Astrocyte (in vitro differentiated cells and primary cell): ENCODE data around the gene PARP1. TPM values are rescaled to one million over a fixed set of nuclear protein-coding genes. Genes with fewer than 3 reads are reported as not detected.

Experiments
- DNase-seq: peaks from one replicate; pipeline ENCODE4 v3.0.0-alpha.2; 2010; ENCODE audit warnings: low read depth
- FAIRE-seq: peaks from 2 replicates; lab custom pipeline; 2011; peaks lifted over from hg19 to GRCh38; lab: Jason Lieb, UNC
- H2AFZ ChIP-seq: 2 replicates; pipeline ENCODE4 v1.6.0; 2012; ENCODE audit warnings: low read depth, low read length, inconsistent platforms
- H3K27ac ChIP-seq: 2 replicates; pipeline ENCODE4 v1.5.1; 2011; ENCODE audit warnings: low read depth, low read length, inconsistent platforms
- H3K27me3 ChIP-seq: 2 replicates; pipeline ENCODE4 v1.6.0; 2011; ENCODE audit warnings: low read length, inconsistent platforms; ENCODE audit not compliant: insufficient read depth
- H3K36me3 ChIP-seq: 2 replicates; pipeline ENCODE4 v1.5.1; 2011; ENCODE audit warnings: low read length, inconsistent platforms; ENCODE audit not compliant: insufficient read depth
- H3K4me1 ChIP-seq: 2 replicates; pipeline ENCODE4 v1.5.1; 2011; ENCODE audit warnings: low read length, inconsistent platforms; ENCODE audit not compliant: insufficient read depth
- H3K4me2 ChIP-seq: 2 replicates; pipeline ENCODE4 v1.6.0; 2012; ENCODE audit warnings: low read length, inconsistent platforms
- H3K4me3 ChIP-seq: 2 replicates; pipeline ENCODE4 v1.5.1; 2011; ENCODE audit warnings: low read depth, mild to moderate bottlenecking, low read length, inconsistent platforms; ENCODE audit not compliant: insufficient read depth
- H3K79me2 ChIP-seq: 2 replicates; pipeline ENCODE4 v1.6.0; 2012; ENCODE audit warnings: mild to moderate bottlenecking, low read length, inconsistent platforms; ENCODE audit not compliant: insufficient read depth
- H3K9ac ChIP-seq: 2 replicates; pipeline ENCODE4 v1.6.0; 2012; ENCODE audit warnings: mild to moderate bottlenecking, low read length, inconsistent platforms
- H3K9me3 ChIP-seq: 2 replicates; pipeline ENCODE4 v1.5.1; 2012; ENCODE audit warnings: low read depth, mild to moderate bottlenecking, low read length, inconsistent platforms; ENCODE audit not compliant: insufficient read depth
- H4K20me1 ChIP-seq: 2 replicates; pipeline ENCODE4 v1.6.0; 2012; ENCODE audit warnings: low read length, inconsistent platforms; ENCODE audit not compliant: insufficient read depth
- H3K27ac Mint-ChIP-seq: one replicate; pipeline ENCODE4 v1.8.0; 2021; ENCODE audit warnings: mild to moderate bottlenecking, mixed read lengths; ENCODE audit not compliant: unreplicated experiment
- H3K27me3 Mint-ChIP-seq: one replicate; pipeline ENCODE4 v1.8.0; 2021; ENCODE audit warnings: low read depth, mixed read lengths; ENCODE audit not compliant: unreplicated experiment
- H3K36me3 Mint-ChIP-seq: one replicate; pipeline ENCODE4 v1.8.0; 2021; ENCODE audit warnings: low read depth, mixed read lengths; ENCODE audit not compliant: unreplicated experiment
- H3K4me1 Mint-ChIP-seq: one replicate; pipeline ENCODE4 v1.8.0; 2021; ENCODE audit warnings: low read depth, mixed read lengths; ENCODE audit not compliant: unreplicated experiment
- H3K4me3 Mint-ChIP-seq: one replicate; pipeline ENCODE4 v1.8.0; 2021; ENCODE audit warnings: mild to moderate bottlenecking, moderate library complexity, mixed read lengths; ENCODE audit not compliant: unreplicated experiment
- H3K9me3 Mint-ChIP-seq: one replicate; pipeline ENCODE4 v1.8.0; 2021; ENCODE audit warnings: mild to moderate bottlenecking, mixed read lengths; ENCODE audit not compliant: unreplicated experiment
- CTCF ChIP-seq: IDR thresholded peaks from 2 replicates; pipeline ENCODE4 v1.5.1; 2011; ENCODE audit warnings: low read depth, mild to moderate bottlenecking, inconsistent platforms, low read length, moderate library complexity; ENCODE audit not compliant: insufficient read depth
- EZH2 ChIP-seq: IDR thresholded peaks from 2 replicates; pipeline ENCODE4 v1.6.1; 2012; ENCODE audit warnings: mild to moderate bottlenecking, low read length, inconsistent platforms; ENCODE audit not compliant: insufficient read depth
- total RNA-seq: library from RNA; stranded (reverse); gene quantifications from 2 replicates; pipeline ENCODE4 v1.2.1, GENCODE V29; 2021

Gene PARP1
- total RNA-seq, 1 donor from 2014 or later = 57.8 TPM

- no peak overlapping the region for H3K27ac ChIP-seq
- no peak for FAIRE-seq
- no peaks in the 10 kb centered on the region for H3K27me3 ChIP-seq
- no peaks in the 10 kb centered on the region for H3K79me2 ChIP-seq
- H3K27ac Mint-ChIP-seq = no peak overlapping the region
- TF ChIP-seq EZH2 = no peak
- H3K4me1 ChIP-seq = no peaks in the 10 kb centered on the region
- H3K36me3 ChIP-seq = peaks cover 40% of the 10 kb centered on the region
- no peak overlapping the region for H3K4me3 Mint-ChIP-seq
- H3K36me3 Mint-ChIP-seq = peaks cover 47% of the 10 kb centered on the region
- H3K4me2 ChIP-seq = no peak overlapping the region
- H3K4me1 Mint-ChIP-seq = peaks cover 8% of the 10 kb centered on the region
- no peaks in the 10 kb centered on the region for H4K20me1 ChIP-seq
- H3K9ac ChIP-seq = no peak overlapping the region
- H3K9me3 Mint-ChIP-seq = no peaks in the 10 kb centered on the region
- H3K9me3 ChIP-seq = no peaks in the 10 kb centered on the region
- no peak overlapping the region for H2AFZ ChIP-seq
- no peak for DNase-seq
- no peak overlapping the region for H3K4me3 ChIP-seq
- no peaks in the 10 kb centered on the region for H3K27me3 Mint-ChIP-seq
Measured at GRCh38 chr1:226360106-226360746, 47.7 kb downstream of the PARP1 start.

DNA sequence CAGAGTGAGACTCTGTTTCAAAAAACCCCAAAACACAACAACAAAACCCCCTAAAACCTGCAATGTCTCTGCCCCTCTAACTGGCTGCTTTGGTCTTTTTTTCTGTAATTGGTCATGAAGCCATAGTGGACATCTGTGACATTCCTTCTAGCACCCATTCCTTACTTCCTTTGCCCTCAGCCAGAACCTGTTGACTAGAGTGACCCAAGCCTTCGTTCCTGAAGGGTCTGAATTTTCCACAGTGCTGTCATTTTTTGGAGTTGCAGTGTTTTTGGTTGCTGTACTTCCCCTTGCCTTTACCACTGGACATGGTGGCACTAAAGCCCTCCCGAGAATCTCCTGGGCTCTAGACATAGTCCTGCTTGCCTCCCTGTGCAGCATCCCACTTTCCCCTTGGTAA, 50.5 kb downstream of the PARP1 start:
- DNase-seq (no peak), FAIRE-seq (no peak)
- H3K27me3 Mint-ChIP-seq = no peaks in the 10 kb centered on the region
- H3K4me1 Mint-ChIP-seq = peaks cover 10% of the 10 kb centered on the region
- no peak overlapping the region for H3K9ac ChIP-seq
- no peaks in the 10 kb centered on the region for H3K4me1 ChIP-seq
- no peaks in the 10 kb centered on the region for H3K79me2 ChIP-seq
- no peak overlapping the region for H3K27ac ChIP-seq
- H3K4me3 Mint-ChIP-seq = no peak overlapping the region
- H3K4me2 ChIP-seq = no peak overlapping the region
- no peak overlapping the region for H2AFZ ChIP-seq
- H3K9me3 Mint-ChIP-seq = no peaks in the 10 kb centered on the region
- peaks cover 32% of the 10 kb centered on the region for H3K36me3 Mint-ChIP-seq
- no peaks in the 10 kb centered on the region for H4K20me1 ChIP-seq
- no peak overlapping the region for H3K4me3 ChIP-seq
- TF ChIP-seq EZH2 = no peak
- no peak for TF ChIP-seq CTCF
- H3K27ac Mint-ChIP-seq = no peak overlapping the region
- no peaks in the 10 kb centered on the region for H3K27me3 ChIP-seq
- peaks cover 18% of the 10 kb centered on the region for H3K36me3 ChIP-seq
- no peaks in the 10 kb centered on the region for H3K9me3 ChIP-seq

- FAIRE-seq = no peak
- H3K27me3 ChIP-seq = no peaks in the 10 kb centered on the region
- TF ChIP-seq CTCF (no peak), EZH2 (no peak)
- no peaks in the 10 kb centered on the region for H3K4me1 ChIP-seq
- no peak overlapping the region for H2AFZ ChIP-seq
- Mint-ChIP-seq H3K36me3 (peaks cover 21% of the 10 kb centered on the region), H3K27ac (no peak overlapping the region), H3K4me1 (peaks cover 10% of the 10 kb centered on the region), H3K4me3 (no peak overlapping the region), H3K9me3 (no peaks in the 10 kb centered on the region), H3K27me3 (no peaks in the 10 kb centered on the region)
- no peak for DNase-seq
- H3K27ac ChIP-seq = no peak overlapping the region
- H3K36me3 ChIP-seq = peaks cover 11% of the 10 kb centered on the region
- H3K79me2 ChIP-seq = no peaks in the 10 kb centered on the region
- no peak overlapping the region for H3K4me3 ChIP-seq
- no peaks in the 10 kb centered on the region for H3K9me3 ChIP-seq
- no peak overlapping the region for H3K9ac ChIP-seq
- H4K20me1 ChIP-seq = no peaks in the 10 kb centered on the region
- H3K4me2 ChIP-seq = no peak overlapping the region
Measured at GRCh38 chr1:226355669-226356551, 52.0 kb downstream of the PARP1 start.
